Gastrocnemius medialis (tissue), 4 donors: ENCODE data around the gene POLD2. TPM values are rescaled to one million over a fixed set of nuclear protein-coding genes. Genes with fewer than 3 reads are reported as not detected.
A peak's percentile ranks its signal among the peaks of the same experiment; 100 is the strongest.

Experiments used
- ATAC-seq, 2 donors: fragments of 150-250 bp; one replicate each; pipeline ENCODE4 v1.9.1; 2016
- DNase-seq, 2 donors: peaks; one replicate each; pipeline ENCODE4 v3.0.0-alpha.2; 2019
- H3K27ac ChIP-seq, 4 donors: fragments of 200-600 bp; sonication (generic); 1 replicate in 1 of 4; 2 replicates in 3 of 4; pipeline ENCODE4 v1.5.1; 2016 to 2018; ENCODE audit warnings: mild to moderate bottlenecking in 2 of 4, moderate library complexity in 1 of 4
- H3K27me3 ChIP-seq, 3 donors: fragments of 200-600 bp; sonication (generic) in 2 of 3; 1 replicate in 1 of 3; 2 replicates in 2 of 3; pipeline versions ENCODE4 v1.5.1 to v1.6.0; 2016 to 2019; ENCODE audit warnings: mild to moderate bottlenecking in 1 of 3, moderate library complexity in 1 of 3
- H3K36me3 ChIP-seq, 2 donors: fragments of 200-600 bp; sonication (generic) in 1 of 2; one replicate each; pipeline ENCODE4 v1.5.1; 2017 to 2018
- H3K4me1 ChIP-seq, 2 donors: fragments of 200-600 bp; sonication (generic) in 1 of 2; one replicate each; pipeline ENCODE4 v1.5.1; 2016 to 2017; ENCODE audit warnings: mild to moderate bottlenecking in 2 of 2
- H3K4me3 ChIP-seq, 4 donors: fragments of 200-600 bp; sonication (generic) in 3 of 4; 1 replicate in 1 of 4; 2 replicates in 3 of 4; pipeline ENCODE4 v1.5.1; 2016 to 2019; ENCODE audit warnings: mild to moderate bottlenecking in 2 of 4
- H3K9me3 ChIP-seq, 3 donors: fragments of 200-600 bp; sonication (generic) in 2 of 3; 1 replicate in 1 of 3; 2 replicates in 2 of 3; pipeline ENCODE4 v1.5.1; 2016 to 2019
- POLR2A ChIP-seq, 2 donors: fragments of 450-650 bp; IDR thresholded peaks; one replicate each; pipeline ENCODE4 v1.6.1; 2017; ENCODE audit warnings: antibody characterized with exemption in 2 of 2, mild to moderate bottlenecking in 2 of 2, moderate library complexity in 2 of 2
- in situ Hi-C, 4 donors: fragments of 200-750 bp; cut with MboI; loops; one replicate each; pipeline versions ENCODE4 v1.15.0 to v1.8.0; 2017; ENCODE audit warnings: low sequenced_read_pairs in 4 of 4
- intact Hi-C: fragments of 100-400 bp; cut with DNase I; formaldehyde crosslinking; loops from one replicate; pipeline ENCODE4 v1.15.1; 2023; ENCODE audit warnings: low total_unique reads
- total RNA-seq, 4 donors: library from RNA; depleted of rRNA; stranded (reverse); fragments of >200 nt; gene quantifications; one replicate each; pipeline versions ENCODE4 v1.1.0 to v1.2.3, GENCODE V29; 2016
- TF ChIP-seq, protein P1 (sequence below), 5 experiments: fragments of 450-650 bp in 3 of 5; fragments of 200-600 bp in 2 of 5; sonication (generic) in 2 of 5; IDR thresholded peaks in 4 of 5; conservative IDR thresholded peaks in 1 of 5; 1 replicate in 4 of 5; 2 replicates in 1 of 5; pipeline ENCODE4 v1.5.1; 2016 to 2019; ENCODE audit warnings: antibody characterized with exemption in 5 of 5, mild to moderate bottlenecking in 3 of 5, moderate library complexity in 3 of 5

Gene POLD2
- total RNA-seq, 4 donors from 2014 or later, result 69.4 to 93.0 (median 77.7) TPM

DNA sequence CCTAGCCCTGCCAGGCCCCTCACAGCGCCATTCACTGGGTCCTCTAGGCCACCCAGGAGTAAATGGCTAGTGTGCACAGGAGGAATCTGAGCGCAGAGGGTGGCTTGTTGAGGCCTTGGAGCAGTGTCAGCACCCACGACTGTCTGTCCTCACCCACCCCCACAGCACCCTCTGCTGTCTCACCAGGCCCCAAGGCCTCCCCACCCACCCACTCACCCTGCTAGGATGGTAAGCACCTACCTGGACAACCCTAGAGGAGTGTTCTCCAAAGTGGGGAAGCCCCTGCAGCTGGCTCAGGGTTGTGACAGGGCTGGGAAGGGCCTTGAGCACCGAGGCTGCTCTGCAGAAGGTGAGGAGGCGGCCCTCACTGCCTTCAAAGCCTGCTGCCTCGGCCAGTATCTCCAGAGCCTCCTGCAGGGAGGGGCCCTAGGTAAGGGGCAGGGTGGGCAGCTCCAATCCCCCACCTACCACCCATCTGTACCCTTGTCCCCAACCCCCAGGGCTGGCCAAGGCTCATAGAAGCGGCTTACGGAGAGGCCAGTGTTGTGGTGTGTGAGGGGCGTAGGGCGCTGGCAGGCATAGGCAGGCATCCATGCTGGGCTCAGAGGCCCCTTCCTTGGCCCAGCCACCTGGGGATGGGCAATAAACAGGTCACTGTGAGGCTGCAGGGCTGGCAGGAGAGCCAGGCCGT, 43.9 kb downstream of the POLD2 start:
- no peak for TF ChIP-seq POLR2A (IDR thresholded peaks at IDR 0.05)
- TF ChIP-seq, protein P1, sequence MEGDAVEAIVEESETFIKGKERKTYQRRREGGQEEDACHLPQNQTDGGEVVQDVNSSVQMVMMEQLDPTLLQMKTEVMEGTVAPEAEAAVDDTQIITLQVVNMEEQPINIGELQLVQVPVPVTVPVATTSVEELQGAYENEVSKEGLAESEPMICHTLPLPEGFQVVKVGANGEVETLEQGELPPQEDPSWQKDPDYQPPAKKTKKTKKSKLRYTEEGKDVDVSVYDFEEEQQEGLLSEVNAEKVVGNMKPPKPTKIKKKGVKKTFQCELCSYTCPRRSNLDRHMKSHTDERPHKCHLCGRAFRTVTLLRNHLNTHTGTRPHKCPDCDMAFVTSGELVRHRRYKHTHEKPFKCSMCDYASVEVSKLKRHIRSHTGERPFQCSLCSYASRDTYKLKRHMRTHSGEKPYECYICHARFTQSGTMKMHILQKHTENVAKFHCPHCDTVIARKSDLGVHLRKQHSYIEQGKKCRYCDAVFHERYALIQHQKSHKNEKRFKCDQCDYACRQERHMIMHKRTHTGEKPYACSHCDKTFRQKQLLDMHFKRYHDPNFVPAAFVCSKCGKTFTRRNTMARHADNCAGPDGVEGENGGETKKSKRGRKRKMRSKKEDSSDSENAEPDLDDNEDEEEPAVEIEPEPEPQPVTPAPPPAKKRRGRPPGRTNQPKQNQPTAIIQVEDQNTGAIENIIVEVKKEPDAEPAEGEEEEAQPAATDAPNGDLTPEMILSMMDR (IDR thresholded peaks at IDR 0.05 in 4 of 5, conservative IDR thresholded peaks at IDR 0.05 in 1 of 5), result no peak
- peaks cover 0 to 44% of the 10 kb centered on the region in 2 donors for H3K36me3 ChIP-seq
- in situ Hi-C loops, result loop anchor here in 1 of 4 donors (5.0 kb wide), 1 partner anchor 43 kb away; the partner anchor contains the start of gene POLD2
- DNase-seq, result no peak
- H3K27me3 ChIP-seq, result no peaks in the 10 kb centered on the region
- no peak overlapping the region for H3K4me3 ChIP-seq
- no peaks in the 10 kb centered on the region for H3K9me3 ChIP-seq
- peaks cover 37 to 44% of the 10 kb centered on the region in 2 donors for H3K4me1 ChIP-seq
- intact Hi-C loops, result loop anchor here (5.0 kb wide), 1 partner anchor 243 kb away; no protein-coding TSS in a partner anchor
- no peak for ATAC-seq
- H3K27ac ChIP-seq, result peak overlapping the region; percentile 90 to 96 (median 94)

DNA sequence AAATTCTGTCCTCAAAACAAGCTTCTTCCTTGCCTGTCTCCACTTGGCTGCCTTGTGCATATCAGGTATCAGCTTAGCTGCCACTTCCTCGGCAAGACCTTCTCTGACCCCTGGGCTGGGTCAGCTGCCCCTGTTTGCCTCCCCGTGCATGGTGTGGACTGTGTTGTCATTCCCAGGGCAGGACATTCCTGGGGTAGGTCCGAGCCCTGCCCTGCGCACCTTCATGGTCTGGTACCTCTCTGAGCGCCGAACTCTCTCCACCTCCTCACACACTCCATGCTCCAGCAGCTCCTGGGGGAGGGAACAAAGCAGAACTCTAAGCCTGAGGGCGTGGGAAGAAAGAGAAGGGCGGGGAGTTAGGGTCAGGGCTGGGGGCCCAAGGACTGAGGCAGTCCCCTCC, 44.8 kb downstream of the POLD2 start:
- peaks cover 0 to 44% of the 10 kb centered on the region in 2 donors for H3K36me3 ChIP-seq
- DNase-seq (peak; percentile 56 to 79), ATAC-seq (peak; percentile 8 to 20)
- in situ Hi-C loops, result loop anchor here in 1 of 4 donors (5.0 kb wide), 1 partner anchor 44 kb away; the partner anchor contains the start of gene POLD2
- TF ChIP-seq POLR2A (IDR thresholded peaks at IDR 0.05), result no peak
- TF ChIP-seq, protein P1 (IDR thresholded peaks at IDR 0.05 in 4 of 5, conservative IDR thresholded peaks at IDR 0.05 in 1 of 5), result no peak
- intact Hi-C loops, result no loop called here
- H3K9me3 ChIP-seq, result no peaks in the 10 kb centered on the region
- no peaks in the 10 kb centered on the region for H3K27me3 ChIP-seq
- H3K4me1 ChIP-seq, result peaks cover 44 to 49% of the 10 kb centered on the region in 2 donors
- H3K27ac ChIP-seq, result peak overlapping the region; percentile 35 to 96 (median 94)
- H3K4me3 ChIP-seq, result no peak overlapping the region

GRCh38 chr7:44077681-44078091, 45.7 kb downstream of the POLD2 start:
- Histone ChIP-seq H3K27me3 (no peaks in the 10 kb centered on the region), H3K9me3 (no peaks in the 10 kb centered on the region), H3K4me1 (peaks cover 49 to 57% of the 10 kb centered on the region in 2 donors), H3K4me3 (no peak overlapping the region), H3K27ac (peak overlapping the region; percentile 35 to 96 (median 94)), H3K36me3 (peaks cover 0 to 44% of the 10 kb centered on the region in 2 donors)
- TF ChIP-seq, protein P1 (IDR thresholded peaks at IDR 0.05 in 4 of 5, conservative IDR thresholded peaks at IDR 0.05 in 1 of 5), result no peak
- no peak for TF ChIP-seq POLR2A (IDR thresholded peaks at IDR 0.05)
- intact Hi-C loops, result no loop called here
- in situ Hi-C loops, result loop anchor here in 1 of 4 donors (5.0 kb wide), 1 partner anchor 45 kb away; the partner anchor contains the start of gene POLD2
- ATAC-seq (no peak), DNase-seq (no peak)

DNA sequence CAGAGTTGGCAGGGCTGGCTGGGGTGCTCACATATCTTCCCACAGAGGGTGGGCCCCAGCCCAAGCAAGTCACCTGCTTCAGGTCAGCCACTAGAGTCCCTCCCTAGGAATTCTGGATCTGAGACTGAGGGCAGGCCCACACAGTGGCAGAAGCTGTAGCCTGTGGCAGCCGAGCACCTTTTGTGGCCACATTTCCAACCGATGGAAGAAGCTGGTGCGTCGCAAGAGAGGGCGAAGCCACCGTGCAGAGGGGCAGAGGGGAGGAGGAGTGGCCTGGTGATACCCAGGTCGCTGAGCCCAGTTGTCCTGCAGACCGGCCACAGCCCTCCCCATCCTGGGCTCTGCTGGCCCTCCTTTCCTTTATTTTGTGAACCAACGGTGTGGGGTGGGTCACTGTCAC, 46.3 kb downstream of the POLD2 start:
- DNase-seq (no peak), ATAC-seq (no peak)
- no peaks in the 10 kb centered on the region for H3K9me3 ChIP-seq
- peaks cover 0 to 44% of the 10 kb centered on the region in 2 donors for H3K36me3 ChIP-seq
- intact Hi-C loops, result no loop called here
- in situ Hi-C loops, result loop anchor here in 1 of 4 donors (5.0 kb wide), 1 partner anchor 45 kb away; the partner anchor contains the start of gene POLD2
- no peaks in the 10 kb centered on the region for H3K27me3 ChIP-seq
- no peak for TF ChIP-seq POLR2A (IDR thresholded peaks at IDR 0.05)
- TF ChIP-seq, protein P1 (IDR thresholded peaks at IDR 0.05 in 4 of 5, conservative IDR thresholded peaks at IDR 0.05 in 1 of 5), result no peak
- no peak overlapping the region for H3K4me3 ChIP-seq
- peaks cover 55 to 63% of the 10 kb centered on the region in 2 donors for H3K4me1 ChIP-seq
- H3K27ac ChIP-seq, result peak overlapping the region in 2 of 4 donors; percentile 39 to 96
